Measurements from ENCODE around the gene UBXN4. TPM values are rescaled to one million over a fixed set of nuclear protein-coding genes. Genes with fewer than 3 reads are reported as not detected.

UBXN4 gene
- total and polyA plus RNA-seq, 8 donors: 33.6 to 80.2 (median 67.2) TPM

- WGBS, 2 donors: 90 to 93% methylated on average over 6 of the region's 6 CpGs
- Histone ChIP-seq H3K27me3 (no peaks in the 10 kb centered on the region), H3K9me3 (no peaks in the 10 kb centered on the region), H3K4me1 (no peaks in the 10 kb centered on the region), H3K27ac (no peak overlapping the region), H3K36me3 (no peaks in the 10 kb centered on the region), H3K4me3 (no peak overlapping the region)
- ATAC-seq: no peak
- no peak for DNase-seq
- intact Hi-C loops (cut with DNase I): no loop called here
- no peak for TF ChIP-seq CTCF (IDR thresholded peaks at IDR 0.05)
- no peak for FAIRE-seq
Measured at GRCh38 chr2:135826544-135826943, 84.9 kb downstream of the UBXN4 start.

- no peaks in the 10 kb centered on the region for H3K9me3 ChIP-seq
- H3K4me3 ChIP-seq: no peak overlapping the region
- FAIRE-seq: no peak
- ATAC-seq: no peak
- no peak overlapping the region for H3K27ac ChIP-seq
- 76 to 82% methylated on average over 13 of the region's 13 CpGs for WGBS, 2 donors
- no peaks in the 10 kb centered on the region for H3K36me3 ChIP-seq
- no peaks in the 10 kb centered on the region for H3K27me3 ChIP-seq
- intact Hi-C loops (cut with DNase I): no loop called here
- no peaks in the 10 kb centered on the region for H3K4me1 ChIP-seq
- DNase-seq: no peak
- TF ChIP-seq CTCF (IDR thresholded peaks at IDR 0.05): no peak
Measured at GRCh38 chr2:135829378-135830135, 87.9 kb downstream of the UBXN4 start.

- no peaks in the 10 kb centered on the region for H3K36me3 ChIP-seq
- DNase-seq: no peak
- 67 to 68% methylated on average over 14 of the region's 14 CpGs for WGBS, 2 donors
- H3K9me3 ChIP-seq: no peaks in the 10 kb centered on the region
- H3K4me3 ChIP-seq: no peak overlapping the region
- intact Hi-C loops (cut with DNase I): no loop called here
- H3K27me3 ChIP-seq: no peaks in the 10 kb centered on the region
- FAIRE-seq: no peak
- no peak for ATAC-seq
- no peak overlapping the region for H3K27ac ChIP-seq
- H3K4me1 ChIP-seq: no peaks in the 10 kb centered on the region
- TF ChIP-seq CTCF (IDR thresholded peaks at IDR 0.05): no peak
Measured at GRCh38 chr2:135831180-135831812, 89.6 kb downstream of the UBXN4 start.

GRCh38 chr2:135832891-135833290 is 91.2 kb downstream of the UBXN4 start:
- intact Hi-C loops (cut with DNase I): no loop called here
- Histone ChIP-seq H3K27me3 (no peaks in the 10 kb centered on the region), H3K36me3 (no peaks in the 10 kb centered on the region), H3K27ac (no peak overlapping the region), H3K4me3 (no peak overlapping the region), H3K4me1 (no peaks in the 10 kb centered on the region), H3K9me3 (no peaks in the 10 kb centered on the region)
- 90 to 92% methylated on average over 6 of the region's 6 CpGs for WGBS, 2 donors
- FAIRE-seq: no peak
- TF ChIP-seq CTCF (IDR thresholded peaks at IDR 0.05): no peak
- ATAC-seq: no peak
- DNase-seq: no peak

Other genes starting within 250 kb of the UBXN4 start
- 1 to 10 TPM; 2.2 to 6.1 (median 4.9) TPM for gene ZRANB3, start 210.6 kb upstream of the UBXN4 start, total RNA-seq
- 1 to 10 TPM in 1 of 2 donors, under 1 TPM in 1; 0.91 to 1.2 TPM for gene ZRANB3, start 210.6 kb upstream of the UBXN4 start, polyA plus RNA-seq
- gene R3HDM1, start 210.4 kb upstream of the UBXN4 start, total RNA-seq: 10 to 100 TPM in 5 of 6 donors, 1 to 10 TPM in 1; 9.1 to 16.0 (median 11.6) TPM
- gene R3HDM1, start 210.4 kb upstream of the UBXN4 start, polyA plus RNA-seq: 1 to 10 TPM; 6.8 to 9.7 TPM
- under 1 TPM in 1 of 6 donors, not detected in 5; 0.06 TPM for gene LCT, start 95.3 kb downstream of the UBXN4 start, total RNA-seq
- under 1 TPM in 1 of 2 donors, not detected in 1; under 0.01 TPM for gene LCT, start 95.3 kb downstream of the UBXN4 start, polyA plus RNA-seq
- gene MCM6, start 134.6 kb downstream of the UBXN4 start, total RNA-seq: 1 to 10 TPM; 1.9 to 5.7 (median 3.1) TPM
- 1 to 10 TPM; 1.5 to 2.1 TPM for gene MCM6, start 134.6 kb downstream of the UBXN4 start, polyA plus RNA-seq
- gene DARS1, start 243.8 kb downstream of the UBXN4 start, total RNA-seq: 10 to 100 TPM; 29.8 to 41.3 (median 37.4) TPM
- gene DARS1, start 243.8 kb downstream of the UBXN4 start, polyA plus RNA-seq: 10 to 100 TPM; 34.9 to 49.0 TPM